Activated gamma-delta T cell treated with anti-CD3 and anti-CD28 coated beads, Interleukin-2, amount 50 U/mL, for 16 hours (primary cell): Measurements from ENCODE around the gene CADPS.

Experiments
- DNase-seq: peaks from one replicate; pipeline ENCODE4 v3.0.0-alpha.2; 2020; ENCODE audit warnings: low read depth

The CADPS gene

DNA sequence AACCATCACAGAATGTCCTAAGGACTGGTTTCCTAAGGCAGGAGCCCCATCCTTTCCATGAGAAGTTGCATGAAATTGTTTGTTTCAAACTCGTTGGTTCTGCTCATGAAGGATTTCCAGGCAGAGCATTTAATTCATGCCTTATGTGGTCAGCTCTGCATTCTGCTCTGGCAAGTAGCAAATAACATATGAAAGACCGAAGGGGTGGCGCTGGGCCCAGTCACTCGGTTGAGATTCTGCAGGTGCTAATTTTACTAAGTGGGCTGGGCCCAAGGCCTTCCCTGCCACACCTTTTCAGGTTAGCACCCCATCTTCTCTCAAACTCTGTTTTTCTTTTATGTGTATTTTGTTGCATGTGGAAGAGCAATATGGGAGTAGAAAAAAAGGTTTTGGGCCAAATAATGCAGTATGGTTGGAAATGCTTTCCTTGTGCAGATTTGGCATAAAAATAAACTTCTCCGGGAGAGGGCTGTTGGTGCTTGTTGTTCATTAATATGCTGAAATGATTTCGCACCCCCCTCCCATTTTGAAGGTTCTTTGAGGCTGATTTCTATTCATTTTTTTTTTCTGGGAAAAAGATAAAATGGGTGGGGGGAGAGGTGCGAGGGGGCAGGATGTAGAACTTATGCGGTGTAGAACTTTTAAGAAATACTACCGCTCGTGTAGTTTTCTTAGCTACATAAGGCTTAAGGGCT lies 318.9 kb downstream of the CADPS start:
- no peak for DNase-seq

DNA sequence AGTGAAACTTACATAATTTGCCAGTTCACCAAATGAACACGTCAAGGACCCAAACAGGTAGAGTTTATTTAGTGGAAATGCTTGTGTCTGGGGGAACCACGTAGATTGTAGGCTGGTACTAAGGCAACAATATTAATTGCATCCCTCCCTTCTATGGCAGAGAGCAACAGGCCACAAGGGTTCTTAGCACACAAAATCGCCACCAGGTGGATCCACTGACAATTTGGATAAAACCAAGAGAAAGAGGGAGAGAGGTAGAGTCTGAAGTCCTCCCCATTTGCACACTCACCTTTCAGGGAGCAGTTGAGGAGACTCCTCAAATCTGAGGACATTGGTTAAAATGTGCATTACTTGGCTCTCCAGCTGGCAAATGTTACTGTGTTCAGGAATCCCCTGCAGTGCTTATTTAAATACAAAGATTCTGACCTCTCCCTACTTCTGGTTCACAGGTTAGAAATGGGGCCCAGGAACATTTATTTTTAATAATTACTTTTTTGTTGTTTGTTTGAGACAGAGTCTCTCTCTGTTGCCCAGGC lies 320.9 kb downstream of the CADPS start:
- no peak for DNase-seq

- no peak for DNase-seq
Measured at GRCh38 chr3:62553811-62554210, 321.4 kb downstream of the CADPS start.

DNA sequence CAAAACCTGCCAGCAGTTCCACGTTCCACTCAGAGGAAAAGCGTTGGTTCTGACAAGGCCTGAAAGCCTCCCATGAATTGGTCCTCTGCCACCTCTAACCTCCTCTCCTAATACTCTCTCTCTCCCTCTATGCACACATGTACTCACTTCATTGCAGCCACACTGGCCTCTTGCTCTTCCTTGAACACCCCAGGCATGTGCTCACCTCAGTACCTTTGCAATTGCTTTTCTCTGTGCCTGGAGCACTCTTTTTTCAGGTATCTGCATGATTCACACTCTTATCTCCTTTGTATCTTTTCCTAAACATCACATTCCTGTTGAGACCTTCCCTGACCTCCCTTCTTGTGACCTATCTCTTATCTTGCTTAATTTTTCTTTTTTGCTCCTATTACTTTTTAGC lies 323.7 kb downstream of the CADPS start:
- no peak for DNase-seq

DNA sequence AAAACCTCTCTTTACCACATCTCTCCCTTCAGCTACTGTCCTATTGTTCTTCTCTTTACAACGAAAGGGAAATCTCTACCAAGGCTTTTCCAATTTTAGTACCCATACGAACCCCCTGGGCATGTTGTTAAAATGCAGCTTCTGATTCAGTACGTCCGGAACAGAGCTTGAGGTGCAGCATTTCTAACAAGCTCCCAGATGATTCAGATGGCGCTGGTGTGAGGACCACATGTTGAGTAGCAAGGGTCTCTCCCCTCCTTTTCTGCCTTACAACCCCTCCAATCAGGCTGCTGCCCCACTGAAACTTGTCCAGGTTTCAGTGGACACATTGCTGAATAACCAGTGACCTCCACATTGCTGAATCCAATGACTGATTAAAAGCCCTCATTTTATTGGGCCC lies 324.8 kb downstream of the CADPS start:
- DNase-seq, result no peak

- DNase-seq, result no peak
Measured at GRCh38 chr3:62548528-62549205, 326.5 kb downstream of the CADPS start.

DNA sequence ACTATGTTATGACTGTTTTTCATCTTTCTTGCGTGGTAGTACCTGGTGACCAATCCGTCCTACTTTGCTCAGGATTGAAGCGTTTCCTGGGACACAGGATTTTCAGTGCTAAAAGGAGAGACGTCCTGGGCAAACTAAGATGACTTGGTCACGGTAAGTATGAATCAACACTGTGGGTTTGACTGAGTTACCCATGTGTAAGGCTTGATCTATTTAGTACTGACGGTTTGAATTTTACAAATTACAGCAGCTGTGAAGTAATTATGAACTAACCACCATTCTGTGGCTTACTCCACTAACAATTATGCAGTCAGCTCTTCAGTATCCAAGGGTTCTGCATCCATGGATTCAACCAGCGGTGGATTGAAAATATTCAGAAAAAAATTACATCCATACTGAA lies 328.9 kb downstream of the CADPS start:
- DNase-seq, result no peak

DNA sequence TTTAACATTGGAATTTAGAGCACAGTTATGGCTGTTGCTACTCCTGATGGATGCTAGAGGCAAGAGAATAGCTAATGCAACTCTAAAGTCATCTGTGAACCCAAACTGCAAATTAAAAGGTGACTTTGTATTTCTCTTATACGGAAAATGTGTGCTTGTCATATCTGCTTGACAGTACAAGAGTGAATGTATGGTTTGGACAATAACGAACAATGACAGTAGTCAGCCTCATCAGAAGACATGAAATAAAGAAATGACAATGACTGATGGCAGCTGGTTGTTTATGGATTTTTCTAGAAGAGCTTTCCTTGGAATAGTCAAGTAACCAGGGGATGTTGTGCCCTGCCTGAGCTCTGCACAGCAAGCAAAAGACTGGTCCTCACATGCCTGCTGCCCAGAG lies 333.0 kb downstream of the CADPS start:
- DNase-seq, result no peak

GRCh38 chr3:62539762-62540161 lies 335.5 kb downstream of the CADPS start:
- no peak for DNase-seq

GRCh38 chr3:62538691-62539356 lies 336.4 kb downstream of the CADPS start:
- no peak for DNase-seq

GRCh38 chr3:62534326-62534725 lies 340.9 kb downstream of the CADPS start:
- no peak for DNase-seq

DNA sequence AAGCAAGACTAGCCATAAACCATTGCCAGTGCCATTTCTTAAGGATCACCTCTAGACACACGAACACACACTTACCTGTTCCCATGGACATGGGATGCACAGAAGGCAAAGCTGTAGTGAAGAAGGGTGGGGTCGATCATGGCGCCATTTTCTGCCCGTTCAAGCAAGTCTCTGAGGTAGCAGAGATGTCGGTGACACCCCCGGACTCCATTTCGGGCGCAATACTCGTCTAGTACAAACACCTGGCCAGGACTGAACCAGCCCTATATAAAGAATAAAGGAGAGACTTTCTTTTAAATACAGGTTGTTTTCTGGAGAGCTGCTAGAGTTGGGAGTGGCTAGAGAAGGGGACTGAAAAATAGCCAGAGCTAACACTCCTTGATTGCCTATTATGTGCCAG lies 342.4 kb downstream of the CADPS start:
- DNase-seq, result no peak

GRCh38 chr3:62531981-62532380 lies 343.2 kb downstream of the CADPS start:
- DNase-seq, result no peak

DNA sequence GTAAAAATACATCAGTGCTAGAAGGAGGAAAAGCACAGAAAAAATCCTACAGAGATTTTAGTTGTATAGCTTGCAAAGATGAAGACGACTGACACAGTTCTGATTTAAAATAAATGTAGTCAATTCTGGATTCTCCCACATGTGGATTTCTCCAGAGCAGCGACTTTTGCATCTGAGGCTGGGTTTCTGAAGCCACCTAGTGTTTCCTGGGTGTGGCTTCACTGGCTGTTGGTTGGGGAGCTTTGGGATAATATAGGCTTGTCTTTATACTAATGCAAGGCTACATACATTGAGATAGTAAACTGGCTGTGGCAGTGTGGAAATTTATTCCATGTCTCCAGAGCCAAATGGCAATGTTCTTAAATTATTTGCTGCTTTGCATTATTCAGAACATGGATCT lies 343.7 kb downstream of the CADPS start:
- DNase-seq, result no peak

DNA sequence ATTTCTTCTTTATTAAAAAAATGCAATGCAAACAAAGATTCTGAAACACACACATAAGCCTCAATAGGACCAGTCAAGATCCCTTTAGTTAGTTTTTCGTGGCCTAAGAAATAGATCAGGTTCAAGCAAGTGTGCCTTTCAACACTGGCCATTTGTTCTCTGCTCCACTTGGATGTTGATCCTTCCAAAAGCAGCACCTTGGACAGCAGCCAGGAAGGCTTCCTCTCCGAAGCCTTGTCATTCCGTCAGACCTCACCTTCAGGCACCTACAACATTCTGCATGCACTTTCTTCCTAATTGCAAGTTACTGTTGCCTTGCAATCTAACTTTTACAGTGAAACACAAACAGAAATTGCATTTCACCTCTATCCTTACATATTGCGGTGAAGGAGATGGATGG lies 346.0 kb downstream of the CADPS start:
- DNase-seq, result no peak

- no peak for DNase-seq
Measured at GRCh38 chr3:62527474-62527873, 347.7 kb downstream of the CADPS start.

DNA sequence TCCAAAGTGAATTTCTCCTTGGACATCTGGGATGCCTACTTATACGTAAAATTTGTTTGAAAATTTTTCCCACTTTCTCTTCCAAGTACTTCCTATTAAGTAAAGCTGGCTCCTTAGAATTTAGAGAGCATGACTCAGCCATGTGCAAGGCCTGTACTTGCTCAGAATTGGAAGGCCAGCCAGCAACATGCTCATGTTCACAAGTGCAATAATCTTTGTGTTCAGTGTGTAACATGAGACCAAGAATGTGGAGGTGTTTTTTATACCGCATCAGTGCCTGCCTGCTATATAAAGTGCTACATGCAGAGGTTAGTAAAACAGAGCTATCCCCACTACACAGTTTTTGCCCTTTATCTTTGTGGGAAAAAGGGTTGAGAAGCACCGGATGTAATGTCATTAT lies 349.9 kb downstream of the CADPS start:
- DNase-seq, result no peak

DNA sequence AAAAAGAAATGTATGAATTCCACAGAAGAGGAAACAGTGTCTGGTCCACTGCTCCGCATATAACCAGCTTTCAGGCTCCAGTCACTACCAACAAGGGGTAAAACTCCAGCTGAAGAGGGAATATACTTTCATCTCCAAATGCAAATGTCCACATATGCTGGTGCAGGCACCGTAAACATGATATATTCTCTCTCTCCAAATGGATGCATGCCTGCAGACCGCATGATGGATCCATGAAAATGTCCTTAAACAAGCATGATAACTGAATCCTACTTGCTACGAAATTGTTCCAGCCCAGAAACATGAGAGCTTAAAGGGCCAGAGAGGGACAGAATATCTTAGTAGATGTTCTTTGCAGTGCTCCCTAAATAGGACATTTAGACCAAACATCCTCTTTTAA lies 351.5 kb downstream of the CADPS start:
- DNase-seq, result no peak

- no peak for DNase-seq
Measured at GRCh38 chr3:62521464-62522105, 353.6 kb downstream of the CADPS start.

GRCh38 chr3:62503516-62503915 lies 371.7 kb downstream of the CADPS start:
- no peak for DNase-seq

DNA sequence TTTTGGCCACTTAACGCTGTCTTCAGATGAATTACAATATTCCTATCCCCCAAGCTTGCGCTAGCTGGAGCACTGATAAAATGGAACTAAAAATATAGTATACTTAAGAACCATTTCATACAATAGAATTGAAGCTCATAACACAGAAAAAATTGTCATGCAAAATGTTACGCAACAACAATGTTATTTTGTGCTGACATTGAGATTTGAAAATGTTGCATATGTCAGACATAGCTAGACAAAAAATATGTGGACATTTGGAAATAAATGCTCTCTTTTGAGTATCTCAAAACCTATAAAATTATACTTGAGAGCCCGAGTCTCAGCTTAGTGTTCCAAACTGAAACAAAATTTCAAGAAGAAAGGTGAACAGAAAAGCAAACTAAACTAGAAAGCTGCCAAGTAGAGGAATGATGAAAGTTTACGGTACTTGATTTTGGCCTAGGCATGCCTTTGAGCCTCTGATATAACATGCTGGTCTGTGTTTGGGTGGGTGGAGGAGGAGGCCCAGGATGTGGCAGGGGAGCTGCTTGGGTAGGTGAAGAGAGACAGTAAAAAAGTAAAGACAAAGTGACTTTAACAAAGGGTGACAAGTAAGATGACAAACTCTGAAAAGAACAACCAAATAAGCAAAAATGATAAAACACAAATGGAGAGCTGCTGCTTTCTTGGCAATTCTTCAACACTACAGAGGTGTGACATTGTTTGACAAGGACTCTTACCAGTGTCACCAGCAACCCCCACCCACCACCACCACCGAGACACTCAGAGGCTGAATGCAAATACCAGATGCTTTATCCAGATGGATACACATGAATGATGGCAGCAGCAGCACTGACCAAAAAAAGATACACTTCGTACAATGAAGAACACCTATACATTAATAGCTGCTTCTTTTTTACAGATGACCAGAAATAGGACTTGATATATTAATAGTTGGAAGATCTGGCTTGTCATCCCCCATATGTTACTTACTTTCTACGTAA lies 372.6 kb downstream of the CADPS start:
- DNase-seq, result no peak

- no peak for DNase-seq
Measured at GRCh38 chr3:62501289-62501668, 373.9 kb downstream of the CADPS start.
